Measurements from ENCODE around the gene NELFCD. TPM values are rescaled to one million over a fixed set of nuclear protein-coding genes. Genes with fewer than 3 reads are reported as not detected.

Gene NELFCD
- total RNA-seq, 3 donors from 2014 or later, result 50.1 to 78.7 (median 77.7) TPM

- Histone ChIP-seq H3K27ac (no peak overlapping the region), H3K27me3 (no peaks in the 10 kb centered on the region), H3K9me3 (no peaks in the 10 kb centered on the region), H3K36me3 (no peaks in the 10 kb centered on the region), H3K4me1 (no peaks in the 10 kb centered on the region), H3K4me3 (no peak overlapping the region)
- DNase-seq (ENCODE audit: low spot score in 2 of 2), result no peak
- intact Hi-C loops (cut with DNase I; ENCODE audit: low total_unique reads), result no loop called here
- TF ChIP-seq POLR2A (IDR thresholded peaks at IDR 0.05) (no peak), POLR2AphosphoS5 (IDR thresholded peaks at IDR 0.05) (no peak)
- TF ChIP-seq, protein P1, sequence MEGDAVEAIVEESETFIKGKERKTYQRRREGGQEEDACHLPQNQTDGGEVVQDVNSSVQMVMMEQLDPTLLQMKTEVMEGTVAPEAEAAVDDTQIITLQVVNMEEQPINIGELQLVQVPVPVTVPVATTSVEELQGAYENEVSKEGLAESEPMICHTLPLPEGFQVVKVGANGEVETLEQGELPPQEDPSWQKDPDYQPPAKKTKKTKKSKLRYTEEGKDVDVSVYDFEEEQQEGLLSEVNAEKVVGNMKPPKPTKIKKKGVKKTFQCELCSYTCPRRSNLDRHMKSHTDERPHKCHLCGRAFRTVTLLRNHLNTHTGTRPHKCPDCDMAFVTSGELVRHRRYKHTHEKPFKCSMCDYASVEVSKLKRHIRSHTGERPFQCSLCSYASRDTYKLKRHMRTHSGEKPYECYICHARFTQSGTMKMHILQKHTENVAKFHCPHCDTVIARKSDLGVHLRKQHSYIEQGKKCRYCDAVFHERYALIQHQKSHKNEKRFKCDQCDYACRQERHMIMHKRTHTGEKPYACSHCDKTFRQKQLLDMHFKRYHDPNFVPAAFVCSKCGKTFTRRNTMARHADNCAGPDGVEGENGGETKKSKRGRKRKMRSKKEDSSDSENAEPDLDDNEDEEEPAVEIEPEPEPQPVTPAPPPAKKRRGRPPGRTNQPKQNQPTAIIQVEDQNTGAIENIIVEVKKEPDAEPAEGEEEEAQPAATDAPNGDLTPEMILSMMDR (IDR thresholded peaks at IDR 0.05), result no peak
Observed at GRCh38 chr20:58967652-58968429, 13.2 kb upstream of the NELFCD start.

DNA sequence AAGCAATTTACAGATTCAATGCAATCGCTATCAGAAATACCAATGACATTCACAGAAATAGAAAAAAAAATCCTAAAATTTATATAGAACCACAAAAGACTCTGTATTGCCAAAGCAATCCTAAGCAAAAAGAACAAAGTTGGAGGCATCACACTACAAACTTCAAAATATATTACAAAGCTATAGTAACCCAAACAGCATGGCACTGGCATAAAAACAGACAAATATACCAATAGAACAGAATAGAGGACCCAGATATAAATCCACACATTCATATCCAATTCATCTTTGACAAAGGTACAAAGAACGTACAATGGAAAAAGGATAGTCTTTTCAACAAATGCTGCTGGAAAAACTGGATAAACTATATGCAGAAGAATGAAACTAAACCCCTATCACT, 11.6 kb upstream of the NELFCD start:
- Histone ChIP-seq H3K4me1 (no peaks in the 10 kb centered on the region), H3K9me3 (no peaks in the 10 kb centered on the region), H3K4me3 (no peak overlapping the region), H3K27ac (no peak overlapping the region), H3K27me3 (no peaks in the 10 kb centered on the region), H3K36me3 (no peaks in the 10 kb centered on the region)
- intact Hi-C loops (cut with DNase I; ENCODE audit: low total_unique reads), result no loop called here
- TF ChIP-seq, protein P1 (IDR thresholded peaks at IDR 0.05), result no peak
- TF ChIP-seq POLR2AphosphoS5 (IDR thresholded peaks at IDR 0.05), result no peak
- DNase-seq (ENCODE audit: low spot score in 2 of 2), result no peak

- Histone ChIP-seq H3K36me3 (no peaks in the 10 kb centered on the region), H3K9me3 (no peaks in the 10 kb centered on the region), H3K27me3 (no peaks in the 10 kb centered on the region), H3K4me3 (no peak overlapping the region), H3K27ac (no peak overlapping the region), H3K4me1 (no peaks in the 10 kb centered on the region)
- TF ChIP-seq POLR2AphosphoS5 (IDR thresholded peaks at IDR 0.05) (no peak), POLR2A (IDR thresholded peaks at IDR 0.05) (no peak)
- TF ChIP-seq, protein P1 (IDR thresholded peaks at IDR 0.05), result no peak
- DNase-seq (ENCODE audit: low spot score in 2 of 2), result no peak
- intact Hi-C loops (cut with DNase I; ENCODE audit: low total_unique reads), result no loop called here
Observed at GRCh38 chr20:58970146-58970545, 10.9 kb upstream of the NELFCD start.

- H3K27me3 ChIP-seq, result no peaks in the 10 kb centered on the region
- no peak overlapping the region for H3K4me3 ChIP-seq
- no peak for TF ChIP-seq POLR2A (IDR thresholded peaks at IDR 0.05)
- TF ChIP-seq, protein P1 (IDR thresholded peaks at IDR 0.05), result no peak
- no peak for TF ChIP-seq POLR2AphosphoS5 (IDR thresholded peaks at IDR 0.05)
- H3K9me3 ChIP-seq, result peaks cover 6 to 11% of the 10 kb centered on the region in 2 donors
- no peaks in the 10 kb centered on the region for H3K36me3 ChIP-seq
- intact Hi-C loops (cut with DNase I; ENCODE audit: low total_unique reads), result no loop called here
- no peaks in the 10 kb centered on the region for H3K4me1 ChIP-seq
- no peak overlapping the region for H3K27ac ChIP-seq
- DNase-seq (ENCODE audit: low spot score in 2 of 2), result no peak
Observed at GRCh38 chr20:58971429-58971828, 9.6 kb upstream of the NELFCD start.

- no peaks in the 10 kb centered on the region for H3K36me3 ChIP-seq
- H3K27ac ChIP-seq, result no peak overlapping the region
- H3K27me3 ChIP-seq, result no peaks in the 10 kb centered on the region
- no peaks in the 10 kb centered on the region for H3K4me1 ChIP-seq
- no peak overlapping the region for H3K4me3 ChIP-seq
- DNase-seq (ENCODE audit: low spot score in 2 of 2), result no peak
- no peak for TF ChIP-seq POLR2AphosphoS5 (IDR thresholded peaks at IDR 0.05)
- no peak for TF ChIP-seq POLR2A (IDR thresholded peaks at IDR 0.05)
- TF ChIP-seq, protein P1 (IDR thresholded peaks at IDR 0.05), result no peak
- intact Hi-C loops (cut with DNase I; ENCODE audit: low total_unique reads), result no loop called here
- peaks cover 6 to 11% of the 10 kb centered on the region in 2 donors for H3K9me3 ChIP-seq
Observed at GRCh38 chr20:58973179-58973578, 7.9 kb upstream of the NELFCD start.
